ENCODE measurements around the gene VRK1. TPM values are rescaled to one million over a fixed set of nuclear protein-coding genes. Genes with fewer than 3 reads are reported as not detected.

VRK1 gene
- total RNA-seq, 1 experiment from 2014 or later: 67.3 TPM

GRCh38 chr14:96911499-96912149, 114.4 kb downstream of the VRK1 start (continued):
- no peak for TF ChIP-seq ZBTB43 (CRISPR knock-in tag; IDR thresholded peaks at IDR 0.05)
- no peak for TF ChIP-seq NR1H2 (CRISPR knock-in tag; IDR thresholded peaks at IDR 0.05)
- TF ChIP-seq ZNF232 (CRISPR knock-in tag; IDR thresholded peaks at IDR 0.05): no peak
- TF ChIP-seq ZSCAN18 (CRISPR knock-in tag; IDR thresholded peaks at IDR 0.05): no peak
- TF ChIP-seq JAZF1 (CRISPR knock-in tag; IDR thresholded peaks at IDR 0.05): no peak
- TF ChIP-seq NFYB (CRISPR knock-in tag; conservative IDR thresholded peaks at IDR 0.05; ENCODE audit: low read depth): no peak
- no peak for TF ChIP-seq HMGA2 (CRISPR knock-in tag; IDR thresholded peaks at IDR 0.05)

GRCh38 chr14:96914571-96915128, 117.5 kb downstream of the VRK1 start:
- H3K27ac Mint-ChIP-seq: no peak overlapping the region
- no peak for ATAC-seq
- no peaks in the 10 kb centered on the region for H3K4me1 Mint-ChIP-seq
- no peak overlapping the region for H3K4me3 Mint-ChIP-seq
- TF ChIP-seq MLX (CRISPR knock-in tag; IDR thresholded peaks at IDR 0.05): no peak
- no peak for TF ChIP-seq ZNF425 (CRISPR knock-in tag; conservative IDR thresholded peaks at IDR 0.05)
- TF ChIP-seq PRDM15 (CRISPR knock-in tag; IDR thresholded peaks at IDR 0.05): no peak
- no peak for TF ChIP-seq TCF7 (CRISPR knock-in tag; IDR thresholded peaks at IDR 0.05; ENCODE audit: low read depth)
- no peak for TF ChIP-seq GTF2I (CRISPR knock-in tag; conservative IDR thresholded peaks at IDR 0.05)
- peaks cover 30% of the 10 kb centered on the region for H3K9me3 Mint-ChIP-seq
- no peak for DNase-seq (ENCODE audit: low spot score)
- ChIA-PET CTCF (no interaction called here), POLR2A (no interaction called here)
- H3K27me3 Mint-ChIP-seq (ENCODE audit: low read depth): peaks cover 2% of the 10 kb centered on the region; the same call in 1 of the 2 replicates
- H3K36me3 Mint-ChIP-seq: peaks cover 14% of the 10 kb centered on the region

- Mint-ChIP-seq H3K27ac (no peak overlapping the region), H3K36me3 (peaks cover 6% of the 10 kb centered on the region), H3K4me3 (no peak overlapping the region), H3K27me3 (ENCODE audit: low read depth) (no peaks in the 10 kb centered on the region), H3K4me1 (no peaks in the 10 kb centered on the region), H3K9me3 (peaks cover 22% of the 10 kb centered on the region)
- ChIA-PET CTCF (no interaction called here), POLR2A (no interaction called here)
- DNase-seq (ENCODE audit: low spot score) (no peak), ATAC-seq (no peak)
- TF ChIP-seq ZNF416 (CRISPR knock-in tag; IDR thresholded peaks at IDR 0.05): no peak
- TF ChIP-seq FOXP1 (CRISPR knock-in tag; IDR thresholded peaks at IDR 0.05; ENCODE audit: borderline replicate concordance): no peak
- TF ChIP-seq ZNF671 (CRISPR knock-in tag; IDR thresholded peaks at IDR 0.05): no peak
- TF ChIP-seq ERG (CRISPR knock-in tag; IDR thresholded peaks at IDR 0.05): no peak
- TF ChIP-seq MAX (CRISPR knock-in tag; IDR thresholded peaks at IDR 0.05): no peak
Observed at GRCh38 chr14:96915478-96915877, 118.3 kb downstream of the VRK1 start.

Measured in WTC11 (cell line).